Posterior vena cava (tissue), 2 donors: ENCODE measurements around the gene ASTL. TPM values are rescaled to one million over a fixed set of nuclear protein-coding genes. Genes with fewer than 3 reads are reported as not detected.
A peak's percentile ranks its signal among the peaks of the same experiment; 100 is the strongest.

Source experiments
- DNase-seq: peaks from one replicate; pipeline ENCODE4 v3.0.0-alpha.2; 2020; ENCODE audit warnings: low spot score
- intact Hi-C, 2 donors: fragments of 100-400 bp; cut with DNase I; formaldehyde crosslinking; loops; one replicate each; pipeline versions ENCODE4 v1.14.1 to v1.14.2; 2022 to 2023
- total RNA-seq, 2 donors: library from RNA; stranded (reverse); fragmentation: NEBNext Ultra II Directional; extraction: Animal tissue kit (Norgen Biotek cat#: 25700); gene quantifications; one replicate each; pipeline ENCODE4 v1.2.1, GENCODE V29; 2021
- donor health status: DM: yes; HTN: yes; CAD: no.
- donor health status: DM: yes; HTN: yes; CAD: no.

The ASTL gene
- total RNA-seq, 2 donors from 2014 or later, result not detected

GRCh38 chr2:96075199-96075771, 63.0 kb downstream of the ASTL start:
- DNase-seq, result peak; percentile 23
- intact Hi-C loops, result no loop called here

- peak; percentile 41 for DNase-seq
- intact Hi-C loops, result loop anchor here in 1 of 2 donors (5.0 kb wide), 1 partner anchor 38 kb away; no protein-coding TSS in a partner anchor
Measured at GRCh38 chr2:96074156-96074555, 64.1 kb downstream of the ASTL start.

GRCh38 chr2:96073170-96073775, 65.0 kb downstream of the ASTL start:
- intact Hi-C loops, result loop anchor here in 1 of 2 donors (5.0 kb wide), 1 partner anchor 39 kb away; no protein-coding TSS in a partner anchor

More at GRCh38 chr2:96073170-96073775, 65.0 kb downstream of the ASTL start:
- peak; percentile 73 for DNase-seq

Other genes with a start within 250 kb of the ASTL start
- gene ANKRD36C, start 146.7 kb downstream of the ASTL start, total RNA-seq, result 10 to 100 TPM; 36.0 to 37.2 TPM
- gene GPAT2, start 103.6 kb downstream of the ASTL start, total RNA-seq, result 1 to 10 TPM; 6.0 to 10.0 TPM
- 1 to 10 TPM; 4.1 to 7.1 TPM for gene ADRA2B, start 21.9 kb downstream of the ASTL start, total RNA-seq
- 1 to 10 TPM; 3.5 to 3.8 TPM for gene DUSP2, start 6.9 kb upstream of the ASTL start, total RNA-seq
- gene STARD7, start 70.3 kb upstream of the ASTL start, total RNA-seq, result 10 to 100 TPM; 68.0 to 71.4 TPM
- 10 to 100 TPM; 49.2 to 52.4 TPM for gene TMEM127, start 127.5 kb upstream of the ASTL start, total RNA-seq
- 10 to 100 TPM; 41.9 to 46.4 TPM for gene CIAO1, start 127.7 kb upstream of the ASTL start, total RNA-seq
- gene SNRNP200, start 167.0 kb upstream of the ASTL start, total RNA-seq, result 10 to 100 TPM; 67.2 to 78.3 TPM
- 1 to 10 TPM in 1 of 2 donors, under 1 TPM in 1; 0.69 to 1.5 TPM for gene ITPRIPL1, start 186.8 kb upstream of the ASTL start, total RNA-seq
- under 1 TPM; 0.51 to 1.00 TPM for gene NCAPH, start 197.3 kb upstream of the ASTL start, total RNA-seq